Uterus (tissue), 4 donors: Measurements from ENCODE around the gene FBLN2. TPM values are rescaled to one million over a fixed set of nuclear protein-coding genes. Genes with fewer than 3 reads are reported as not detected.

Experiments used
- DNase-seq, 2 donors: peaks; one replicate each; pipeline ENCODE4 v3.0.0-alpha.2; 2019 to 2020
- H3K27ac ChIP-seq, 2 donors: fragments of 200-600 bp; sonication (generic); 1 replicate in 1 of 2; 2 replicates in 1 of 2; pipeline ENCODE4 v1.5.1; 2016 to 2018
- H3K27me3 ChIP-seq, 2 donors: fragments of 200-600 bp; sonication (generic); one replicate each; pipeline ENCODE4 v1.5.1; 2018 to 2019; ENCODE audit warnings: control low read depth in 1 of 2
- H3K36me3 ChIP-seq, 2 donors: fragments of 200-600 bp; sonication (generic); one replicate each; pipeline ENCODE4 v1.5.1; 2019; ENCODE audit warnings: control low read depth in 1 of 2
- H3K4me1 ChIP-seq, 2 donors: fragments of 200-600 bp; sonication (generic); one replicate each; pipeline ENCODE4 v1.5.1; 2018 to 2019; ENCODE audit warnings: control low read depth in 1 of 2
- H3K4me3 ChIP-seq, 2 donors: fragments of 200-600 bp; sonication (generic); 1 replicate in 1 of 2; 2 replicates in 1 of 2; pipeline ENCODE4 v1.5.1; 2018 to 2019; ENCODE audit warnings: mild to moderate bottlenecking in 1 of 2
- H3K9me3 ChIP-seq, 2 donors: fragments of 200-600 bp; sonication (generic); one replicate each; pipeline ENCODE4 v1.5.1; 2019; ENCODE audit warnings: control low read depth in 1 of 2
- POLR2A ChIP-seq, 2 donors: fragments of 450-650 bp; IDR thresholded peaks; one replicate each; pipeline ENCODE4 v1.6.1; 2016; ENCODE audit warnings: antibody characterized with exemption in 2 of 2, mild to moderate bottlenecking in 1 of 2, moderate library complexity in 1 of 2
- intact Hi-C: fragments of 100-400 bp; cut with DNase I; formaldehyde crosslinking; loops from one replicate; pipeline ENCODE4 v1.15.1; 2023; ENCODE audit warnings: low total_unique reads
- total RNA-seq, 4 donors: library from RNA; depleted of rRNA in 3 of 4; stranded (reverse); fragments of >200 nt in 3 of 4; gene quantifications; one replicate each; pipeline versions ENCODE4 v1.1.0 to v1.2.4, GENCODE V29; 2014 to 2023
- TF ChIP-seq, protein P1 (sequence below), 4 experiments: fragments of 200-600 bp in 2 of 4; fragments of 450-650 bp in 2 of 4; sonication (generic) in 2 of 4; IDR thresholded peaks; one replicate each; pipeline ENCODE4 v1.5.1; 2016 to 2019; ENCODE audit warnings: antibody characterized with exemption in 4 of 4, mild to moderate bottlenecking in 2 of 4, moderate library complexity in 1 of 4
- donor health status: DM: yes; HTN: yes; CAD: no.

Gene FBLN2
- total RNA-seq, 4 donors from 2014 or later = 39.2 to 217 (median 48.6) TPM

- no peaks in the 10 kb centered on the region for H3K36me3 ChIP-seq
- no peak for DNase-seq
- peaks cover 0 to 4% of the 10 kb centered on the region in 2 donors for H3K4me1 ChIP-seq
- no peaks in the 10 kb centered on the region for H3K27me3 ChIP-seq
- peak overlapping the region; percentile 48 to 68 for H3K27ac ChIP-seq
- H3K9me3 ChIP-seq = no peaks in the 10 kb centered on the region
- TF ChIP-seq POLR2A (IDR thresholded peaks at IDR 0.05) = no peak
- TF ChIP-seq, protein P1, sequence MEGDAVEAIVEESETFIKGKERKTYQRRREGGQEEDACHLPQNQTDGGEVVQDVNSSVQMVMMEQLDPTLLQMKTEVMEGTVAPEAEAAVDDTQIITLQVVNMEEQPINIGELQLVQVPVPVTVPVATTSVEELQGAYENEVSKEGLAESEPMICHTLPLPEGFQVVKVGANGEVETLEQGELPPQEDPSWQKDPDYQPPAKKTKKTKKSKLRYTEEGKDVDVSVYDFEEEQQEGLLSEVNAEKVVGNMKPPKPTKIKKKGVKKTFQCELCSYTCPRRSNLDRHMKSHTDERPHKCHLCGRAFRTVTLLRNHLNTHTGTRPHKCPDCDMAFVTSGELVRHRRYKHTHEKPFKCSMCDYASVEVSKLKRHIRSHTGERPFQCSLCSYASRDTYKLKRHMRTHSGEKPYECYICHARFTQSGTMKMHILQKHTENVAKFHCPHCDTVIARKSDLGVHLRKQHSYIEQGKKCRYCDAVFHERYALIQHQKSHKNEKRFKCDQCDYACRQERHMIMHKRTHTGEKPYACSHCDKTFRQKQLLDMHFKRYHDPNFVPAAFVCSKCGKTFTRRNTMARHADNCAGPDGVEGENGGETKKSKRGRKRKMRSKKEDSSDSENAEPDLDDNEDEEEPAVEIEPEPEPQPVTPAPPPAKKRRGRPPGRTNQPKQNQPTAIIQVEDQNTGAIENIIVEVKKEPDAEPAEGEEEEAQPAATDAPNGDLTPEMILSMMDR (IDR thresholded peaks at IDR 0.05) = no peak
- intact Hi-C loops = no loop called here
- H3K4me3 ChIP-seq = no peak overlapping the region
Observed at GRCh38 chr3:13545952-13546454, 2.9 kb upstream of the FBLN2 start.

- DNase-seq = peak; percentile 37 to 57
- Histone ChIP-seq H3K27me3 (no peaks in the 10 kb centered on the region), H3K4me1 (peaks cover 0 to 4% of the 10 kb centered on the region in 2 donors), H3K9me3 (no peaks in the 10 kb centered on the region), H3K4me3 (no peak overlapping the region), H3K36me3 (no peaks in the 10 kb centered on the region), H3K27ac (peak overlapping the region; percentile 48 to 68)
- TF ChIP-seq, protein P1 (IDR thresholded peaks at IDR 0.05) = no peak
- TF ChIP-seq POLR2A (IDR thresholded peaks at IDR 0.05) = no peak
- intact Hi-C loops = no loop called here
Observed at GRCh38 chr3:13546667-13547171, 2.2 kb upstream of the FBLN2 start.

- Histone ChIP-seq H3K4me3 (no peak overlapping the region), H3K4me1 (peaks cover 0 to 4% of the 10 kb centered on the region in 2 donors), H3K36me3 (no peaks in the 10 kb centered on the region), H3K27me3 (no peaks in the 10 kb centered on the region), H3K27ac (peak overlapping the region; percentile 26 to 68), H3K9me3 (no peaks in the 10 kb centered on the region)
- intact Hi-C loops = no loop called here
- no peak for DNase-seq
- TF ChIP-seq, protein P1 (IDR thresholded peaks at IDR 0.05) = no peak
- TF ChIP-seq POLR2A (IDR thresholded peaks at IDR 0.05) = no peak
Observed at GRCh38 chr3:13547591-13548371, 1.1 kb upstream of the FBLN2 start.

- peak overlapping the region; percentile 21 to 36 for H3K4me3 ChIP-seq
- H3K4me1 ChIP-seq = peaks cover 0 to 4% of the 10 kb centered on the region in 2 donors
- no peaks in the 10 kb centered on the region for H3K9me3 ChIP-seq
- H3K27me3 ChIP-seq = no peaks in the 10 kb centered on the region
- H3K27ac ChIP-seq = peak overlapping the region; percentile 6 to 68
- no peaks in the 10 kb centered on the region for H3K36me3 ChIP-seq
- intact Hi-C loops = no loop called here
- DNase-seq = no peak
- TF ChIP-seq, protein P1 (IDR thresholded peaks at IDR 0.05) = no peak
- TF ChIP-seq POLR2A (IDR thresholded peaks at IDR 0.05) = no peak
Observed at GRCh38 chr3:13549623-13550422, 898 bp downstream of the FBLN2 start.

- no peaks in the 10 kb centered on the region for H3K27me3 ChIP-seq
- H3K27ac ChIP-seq = peak overlapping the region; percentile 6 to 60
- H3K9me3 ChIP-seq = no peaks in the 10 kb centered on the region
- no peak for DNase-seq
- H3K4me1 ChIP-seq = peaks cover 0 to 4% of the 10 kb centered on the region in 2 donors
- intact Hi-C loops = no loop called here
- no peaks in the 10 kb centered on the region for H3K36me3 ChIP-seq
- TF ChIP-seq, protein P1 (IDR thresholded peaks at IDR 0.05) = no peak
- no peak for TF ChIP-seq POLR2A (IDR thresholded peaks at IDR 0.05)
- H3K4me3 ChIP-seq = peak overlapping the region in 1 of 2 donors; percentile 21
Observed at GRCh38 chr3:13550423-13550690, 1.4 kb downstream of the FBLN2 start.
